ENCODE data around the gene CNBP. TPM values are rescaled to one million over a fixed set of nuclear protein-coding genes. Genes with fewer than 3 reads are reported as not detected.
"Not testable (repeated sequence)": the region's sequence is repeated elsewhere in the genome, so short reads cannot be mapped to it uniquely, and the experiment has no call there.

The CNBP gene
- total RNA-seq, 4 donors from 2014 or later = 169 to 329 (median 258) TPM

- DNase-seq = no peak
- in situ Hi-C loops (cut with MboI; ENCODE audit: low pct_ligation_motif_present in 1 of 4, low pct_unique_long_range_greater_than_20kb in 1 of 4, low sequenced_read_pairs in 3 of 4) (no loop called here), intact Hi-C loops (cut with DNase I; ENCODE audit: low total_unique reads) (no loop called here)
- no peaks in the 10 kb centered on the region for H3K36me3 ChIP-seq
- 83 to 92% methylated on average over 3 of the region's 3 CpGs for WGBS, 2 donors (ENCODE audit: low coverage in 1 of 2)
- TF ChIP-seq POLR2A (IDR thresholded peaks at IDR 0.05) = no peak
- TF ChIP-seq POLR2AphosphoS5 (IDR thresholded peaks at IDR 0.05) = no peak
- TF ChIP-seq EP300 (IDR thresholded peaks at IDR 0.05; ENCODE audit: low read depth) = no peak
- TF ChIP-seq, protein P1, sequence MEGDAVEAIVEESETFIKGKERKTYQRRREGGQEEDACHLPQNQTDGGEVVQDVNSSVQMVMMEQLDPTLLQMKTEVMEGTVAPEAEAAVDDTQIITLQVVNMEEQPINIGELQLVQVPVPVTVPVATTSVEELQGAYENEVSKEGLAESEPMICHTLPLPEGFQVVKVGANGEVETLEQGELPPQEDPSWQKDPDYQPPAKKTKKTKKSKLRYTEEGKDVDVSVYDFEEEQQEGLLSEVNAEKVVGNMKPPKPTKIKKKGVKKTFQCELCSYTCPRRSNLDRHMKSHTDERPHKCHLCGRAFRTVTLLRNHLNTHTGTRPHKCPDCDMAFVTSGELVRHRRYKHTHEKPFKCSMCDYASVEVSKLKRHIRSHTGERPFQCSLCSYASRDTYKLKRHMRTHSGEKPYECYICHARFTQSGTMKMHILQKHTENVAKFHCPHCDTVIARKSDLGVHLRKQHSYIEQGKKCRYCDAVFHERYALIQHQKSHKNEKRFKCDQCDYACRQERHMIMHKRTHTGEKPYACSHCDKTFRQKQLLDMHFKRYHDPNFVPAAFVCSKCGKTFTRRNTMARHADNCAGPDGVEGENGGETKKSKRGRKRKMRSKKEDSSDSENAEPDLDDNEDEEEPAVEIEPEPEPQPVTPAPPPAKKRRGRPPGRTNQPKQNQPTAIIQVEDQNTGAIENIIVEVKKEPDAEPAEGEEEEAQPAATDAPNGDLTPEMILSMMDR (IDR thresholded peaks at IDR 0.05) = no peak
- no peaks in the 10 kb centered on the region for H3K27me3 ChIP-seq
- no peaks in the 10 kb centered on the region for H3K9me3 ChIP-seq
- peak overlapping the region; percentile 65 to 85 (median 82) for H3K27ac ChIP-seq
- peaks cover 0 to 27% (median 4%) of the 10 kb centered on the region in 4 donors for H3K4me1 ChIP-seq
- H3K4me3 ChIP-seq = no peak overlapping the region
Measured at GRCh38 chr3:129196601-129197000, 12.9 kb upstream of the CNBP start.

DNA sequence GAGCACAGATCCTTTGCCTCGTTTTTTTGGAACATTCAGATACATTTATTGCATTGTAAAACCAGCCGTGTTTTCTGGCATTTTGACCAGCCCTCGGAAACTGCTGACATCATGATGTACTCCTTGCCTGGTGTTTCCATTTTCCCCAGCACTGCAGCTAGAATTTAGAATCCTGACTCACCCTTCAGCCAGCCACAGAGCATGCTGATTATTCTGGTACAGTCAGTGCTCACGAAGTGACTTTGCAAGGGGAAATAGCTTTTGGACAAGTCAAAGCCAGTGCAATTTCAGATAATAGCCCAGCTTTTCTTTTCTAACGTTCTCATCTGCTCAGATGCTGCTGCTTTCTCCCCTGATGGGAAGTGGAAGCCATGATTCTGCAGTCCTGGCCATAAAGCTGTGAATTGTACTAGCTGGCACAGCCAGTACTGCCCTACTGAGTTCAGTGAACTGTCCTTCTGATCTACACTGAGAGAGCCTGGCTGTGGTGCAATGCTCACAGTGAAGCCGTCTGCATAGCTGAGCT is 12.1 kb upstream of the CNBP start:
- intact Hi-C loops (cut with DNase I; ENCODE audit: low total_unique reads) = no loop called here
- Histone ChIP-seq H3K27me3 (no peaks in the 10 kb centered on the region), H3K27ac (peak overlapping the region; percentile 65 to 85 (median 82)), H3K4me1 (peaks cover 0 to 27% (median 4%) of the 10 kb centered on the region in 4 donors), H3K4me3 (no peak overlapping the region), H3K36me3 (no peaks in the 10 kb centered on the region), H3K9me3 (no peaks in the 10 kb centered on the region)
- in situ Hi-C loops (cut with MboI; ENCODE audit: low pct_ligation_motif_present in 1 of 4, low pct_unique_long_range_greater_than_20kb in 1 of 4, low sequenced_read_pairs in 3 of 4) = no loop called here
- TF ChIP-seq, protein P1 (IDR thresholded peaks at IDR 0.05) = no peak
- TF ChIP-seq POLR2AphosphoS5 (IDR thresholded peaks at IDR 0.05) = peak in 2 of 3 donors; percentile 38 to 56
- peak; percentile 35 for DNase-seq
- WGBS, 2 donors (ENCODE audit: low coverage in 1 of 2) = 20 to 48% methylated on average over 3 to 6 of the region's 6 CpGs

DNA sequence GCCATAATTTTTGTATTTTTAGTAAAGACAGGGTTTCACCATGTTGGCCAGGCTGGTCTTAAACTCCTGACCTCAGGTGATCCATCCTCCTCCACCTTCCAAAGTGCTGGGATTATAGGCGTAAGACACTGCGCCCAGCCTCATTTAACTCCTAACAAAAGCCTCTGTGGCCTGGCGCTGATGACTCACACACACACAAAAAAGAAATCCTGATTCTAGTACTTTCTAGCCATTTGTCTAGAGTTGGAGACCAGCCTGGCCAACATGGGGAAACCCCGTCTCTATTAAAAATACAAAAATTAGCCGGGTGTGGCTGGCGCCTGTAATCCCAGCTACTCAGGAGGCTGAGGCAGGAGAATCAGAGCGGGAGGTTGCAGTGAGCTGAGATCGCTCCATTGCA is 6.1 kb upstream of the CNBP start:
- DNase-seq; H3K4me3 ChIP-seq; intact Hi-C loops (cut with DNase I; ENCODE audit: low total_unique reads); in situ Hi-C loops (cut with MboI; ENCODE audit: low pct_ligation_motif_present in 1 of 4, low pct_unique_long_range_greater_than_20kb in 1 of 4, low sequenced_read_pairs in 3 of 4); H3K9me3 ChIP-seq; H3K36me3 ChIP-seq; H3K27me3 ChIP-seq; H3K27ac ChIP-seq: not testable (repeated sequence)
- H3K4me1 ChIP-seq = peaks cover 8 to 21% (median 9%) of the 10 kb centered on the region in 4 donors
- 87 to 100% methylated on average over 1 to 8 of the region's 8 CpGs for WGBS, 2 donors (ENCODE audit: low coverage in 1 of 2)

DNA sequence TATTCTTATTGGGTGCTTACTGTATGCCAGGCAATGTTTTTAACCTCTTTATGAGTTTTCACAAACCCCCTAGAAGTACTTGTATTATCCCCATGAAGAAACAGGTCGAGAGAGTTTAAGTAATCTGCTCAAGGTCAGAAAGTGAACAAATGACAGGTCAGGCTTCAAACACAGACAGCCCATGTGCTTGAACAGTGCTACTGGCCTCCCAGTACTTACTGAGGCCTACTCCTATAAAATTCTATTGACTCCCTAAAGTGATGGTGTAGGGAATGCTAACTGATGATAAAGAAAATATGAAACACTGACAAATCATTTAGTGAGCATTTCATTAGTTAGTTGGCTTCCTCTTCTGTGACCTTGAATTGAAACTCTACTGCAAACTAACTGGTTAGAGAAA is 4.2 kb upstream of the CNBP start:
- Histone ChIP-seq H3K27ac (no peak overlapping the region), H3K27me3 (no peaks in the 10 kb centered on the region), H3K4me3 (no peak overlapping the region), H3K36me3 (no peaks in the 10 kb centered on the region), H3K4me1 (peaks cover 8 to 26% (median 11%) of the 10 kb centered on the region in 4 donors), H3K9me3 (no peaks in the 10 kb centered on the region)
- 57 to 62% methylated on average over 1 of the region's 1 CpG for WGBS, 2 donors (ENCODE audit: low coverage in 1 of 2)
- intact Hi-C loops (cut with DNase I; ENCODE audit: low total_unique reads) (no loop called here), in situ Hi-C loops (cut with MboI; ENCODE audit: low pct_ligation_motif_present in 1 of 4, low pct_unique_long_range_greater_than_20kb in 1 of 4, low sequenced_read_pairs in 3 of 4) (no loop called here)
- TF ChIP-seq POLR2AphosphoS5 (IDR thresholded peaks at IDR 0.05) (no peak), POLR2A (IDR thresholded peaks at IDR 0.05) (no peak), EP300 (IDR thresholded peaks at IDR 0.05; ENCODE audit: low read depth) (no peak)
- TF ChIP-seq, protein P1 (IDR thresholded peaks at IDR 0.05) = no peak
- no peak for DNase-seq

- H3K4me1 ChIP-seq = peaks cover 10 to 43% (median 16%) of the 10 kb centered on the region in 4 donors
- H3K36me3 ChIP-seq = no peaks in the 10 kb centered on the region
- peak overlapping the region; percentile 96 to 99 (median 99) for H3K27ac ChIP-seq
- intact Hi-C loops (cut with DNase I; ENCODE audit: low total_unique reads) (no loop called here), in situ Hi-C loops (cut with MboI; ENCODE audit: low pct_ligation_motif_present in 1 of 4, low pct_unique_long_range_greater_than_20kb in 1 of 4, low sequenced_read_pairs in 3 of 4) (no loop called here)
- no peak for DNase-seq
- 51% methylated on average over 3 of the region's 3 CpGs for WGBS, 2 donors (ENCODE audit: low coverage in 1 of 2)
- H3K4me3 ChIP-seq = no peak overlapping the region
- no peaks in the 10 kb centered on the region for H3K9me3 ChIP-seq
- no peaks in the 10 kb centered on the region for H3K27me3 ChIP-seq
- TF ChIP-seq POLR2AphosphoS5 (IDR thresholded peaks at IDR 0.05) = peak in 1 of 3 donors; percentile 39
- no peak for TF ChIP-seq EP300 (IDR thresholded peaks at IDR 0.05; ENCODE audit: low read depth)
- TF ChIP-seq, protein P1 (IDR thresholded peaks at IDR 0.05) = no peak
Measured at GRCh38 chr3:129185783-129186182, 2.1 kb upstream of the CNBP start.

DNA sequence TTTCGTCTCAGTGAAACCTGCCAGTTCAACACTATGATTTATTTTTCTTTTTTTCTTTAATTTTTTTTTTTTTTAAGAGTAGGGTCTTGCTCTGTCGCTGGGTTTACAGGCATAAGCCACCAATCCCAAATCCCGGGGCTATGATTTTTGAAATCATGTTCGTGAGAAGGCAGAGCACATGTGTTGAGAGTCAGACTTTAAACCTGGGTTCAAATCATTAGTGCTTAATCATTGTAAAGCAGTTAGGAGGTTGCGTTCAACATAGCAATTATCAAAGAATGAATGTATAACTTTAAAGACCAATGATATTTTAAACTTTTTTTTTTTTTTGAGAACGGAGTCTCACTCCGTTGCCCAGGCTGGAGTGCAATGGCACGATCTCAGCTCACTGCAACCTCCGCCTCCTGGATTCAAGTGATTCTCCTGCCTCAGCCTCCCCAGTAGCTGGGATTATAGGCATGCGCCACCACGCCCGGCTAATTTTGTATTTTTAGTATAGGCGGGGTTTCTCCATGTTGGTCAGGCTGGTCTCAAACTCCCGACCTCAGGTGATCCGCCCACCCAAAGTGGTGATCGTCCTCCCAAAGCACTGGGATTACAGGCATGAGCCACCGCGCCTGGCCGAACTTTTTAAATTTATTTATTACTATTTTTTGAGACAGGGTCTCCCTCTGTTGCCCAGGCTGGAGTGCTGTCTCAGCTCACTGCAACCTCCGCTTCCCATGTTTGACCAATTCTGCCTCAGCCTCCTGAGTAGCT is 1.3 kb upstream of the CNBP start:
- peak overlapping the region; percentile 96 to 99 (median 99) for H3K27ac ChIP-seq

More for the DNA sequence above, 1.3 kb upstream of the CNBP start:
- Histone ChIP-seq H3K4me1 (peaks cover 12 to 51% (median 23%) of the 10 kb centered on the region in 4 donors), H3K4me3 (peak overlapping the region in 3 of 4 donors; percentile 85 to 93 (median 90))
- 70 to 79% methylated on average over 10 to 20 of the region's 20 CpGs for WGBS, 2 donors (ENCODE audit: low coverage in 1 of 2)
- intact Hi-C loops (cut with DNase I; ENCODE audit: low total_unique reads); H3K36me3 ChIP-seq; H3K27me3 ChIP-seq; H3K9me3 ChIP-seq; in situ Hi-C loops (cut with MboI; ENCODE audit: low pct_ligation_motif_present in 1 of 4, low pct_unique_long_range_greater_than_20kb in 1 of 4, low sequenced_read_pairs in 3 of 4); DNase-seq: not testable (repeated sequence)

All from transverse colon (tissue), 4 donors.